Neuronal stem cell (in vitro differentiated cells): ENCODE data around the gene TACC2.

Experiments used
- DNase-seq: peaks from one replicate; pipeline ENCODE4 v3.0.0-alpha.2; 2013; ENCODE audit warnings: low spot score
- H2AFZ ChIP-seq: one replicate; pipeline ENCODE4 v1.6.1; 2013; ENCODE audit warnings: mild to moderate bottlenecking, low read length, inconsistent platforms
- H2AK5ac ChIP-seq: 2 replicates; pipeline ENCODE4 v1.6.1; 2013; ENCODE audit warnings: low read depth, mild to moderate bottlenecking, inconsistent platforms, low read length, moderate library complexity, mixed read lengths
- H2BK120ac ChIP-seq: 2 replicates; pipeline ENCODE4 v1.6.1; 2013; ENCODE audit warnings: low read depth, mild to moderate bottlenecking, inconsistent platforms, low read length, moderate library complexity, mixed read lengths
- H2BK12ac ChIP-seq: one replicate; pipeline ENCODE4 v1.6.1; 2013; ENCODE audit warnings: low read length, inconsistent platforms
- H2BK15ac ChIP-seq: 2 replicates; pipeline ENCODE4 v1.6.1; 2013; ENCODE audit warnings: mild to moderate bottlenecking, low read length, inconsistent platforms, mixed read lengths
- H2BK5ac ChIP-seq: one replicate; pipeline ENCODE4 v1.6.1; 2013; ENCODE audit warnings: inconsistent platforms, mild to moderate bottlenecking, low read length, moderate library complexity
- H3K14ac ChIP-seq: one replicate; pipeline ENCODE4 v1.6.1; 2013; ENCODE audit warnings: low read length, inconsistent platforms
- H3K18ac ChIP-seq: 2 replicates; pipeline ENCODE4 v1.6.1; 2013; ENCODE audit warnings: low read length, inconsistent platforms
- H3K23ac ChIP-seq: 2 replicates; pipeline ENCODE4 v1.6.1; 2013; ENCODE audit warnings: low read depth, mild to moderate bottlenecking, mixed read lengths, low read length, inconsistent platforms; ENCODE audit not compliant: poor library complexity
- H3K27ac ChIP-seq: replicated peaks from 3 replicates; pipeline ENCODE4 v1.5.1; 2013; ENCODE audit warnings: low read length, inconsistent platforms
- H3K27me3 ChIP-seq, 3 experiments: 2 replicates each; pipeline ENCODE4 v1.6.1; 2013; ENCODE audit warnings: low read length in 3 of 3, mild to moderate bottlenecking in 2 of 3, inconsistent platforms in 1 of 3, low read depth in 1 of 3, mixed read lengths in 1 of 3, moderate library complexity in 1 of 3; ENCODE audit not compliant: control insufficient read depth in 3 of 3, insufficient read depth in 3 of 3
- H3K36me3 ChIP-seq, 2 donors: replicated peaks in 1 of 2; 2 replicates each; pipeline ENCODE4 v1.6.1; 2013; ENCODE audit warnings: low read length in 2 of 2; ENCODE audit not compliant: control insufficient read depth in 2 of 2, insufficient read depth in 2 of 2
- H3K4ac ChIP-seq: 2 replicates; pipeline ENCODE4 v1.6.1; 2013; ENCODE audit warnings: inconsistent platforms, mild to moderate bottlenecking, low read length, moderate library complexity
- H3K4me1 ChIP-seq, 2 donors: 1 replicate in 1 of 2; 2 replicates in 1 of 2; pipeline ENCODE4 v1.6.1; 2013; ENCODE audit warnings: low read length in 2 of 2, low read depth in 1 of 2; ENCODE audit not compliant: control insufficient read depth in 2 of 2, insufficient read depth in 1 of 2
- H3K4me2 ChIP-seq: one replicate; pipeline ENCODE4 v1.6.1; 2013; ENCODE audit warnings: mild to moderate bottlenecking, low read length, inconsistent platforms; ENCODE audit not compliant: insufficient read depth, poor library complexity, severe bottlenecking
- H3K4me3 ChIP-seq, 2 donors: 2 replicates each; pipeline ENCODE4 v1.5.1; 2013; ENCODE audit warnings: low read length in 2 of 2, mild to moderate bottlenecking in 2 of 2, inconsistent platforms in 1 of 2, moderate library complexity in 1 of 2
- H3K79me1 ChIP-seq: one replicate; pipeline ENCODE4 v1.6.1; 2013; ENCODE audit warnings: low read depth, mild to moderate bottlenecking, inconsistent platforms, low read length, moderate library complexity
- H3K9ac ChIP-seq: one replicate; pipeline ENCODE4 v1.6.1; 2013; ENCODE audit warnings: mild to moderate bottlenecking, low read depth, low read length, inconsistent platforms; ENCODE audit not compliant: poor library complexity
- H3K9me3 ChIP-seq, 2 donors: replicated peaks in 1 of 2; 2 replicates each; pipeline versions ENCODE3 to v1.6.1; 2013; ENCODE audit warnings: low read length in 2 of 2, mild to moderate bottlenecking in 2 of 2, inconsistent platforms in 1 of 2, low read depth in 1 of 2, mixed read lengths in 1 of 2, moderate library complexity in 1 of 2; ENCODE audit not compliant: control insufficient read depth in 2 of 2, insufficient read depth in 1 of 2
- H4K8ac ChIP-seq: one replicate; pipeline ENCODE4 v1.6.1; 2013; ENCODE audit warnings: low read depth, mild to moderate bottlenecking, inconsistent platforms, low read length, moderate library complexity
- H4K91ac ChIP-seq: one replicate; pipeline ENCODE4 v1.6.1; 2013; ENCODE audit warnings: low read length, low read depth, mild to moderate bottlenecking, inconsistent platforms; ENCODE audit not compliant: poor library complexity
- WGBS, 2 donors: extraction: QIAGEN DNeasy Blood & Tissue Kit; methylation state at CpG; one replicate each; pipeline ENCODE4 v1.1.7; 2013; ENCODE audit warnings: missing lambda C conversion rate in 2 of 2, mixed read lengths in 1 of 2; ENCODE audit not compliant: insufficient read length in 2 of 2, insufficient replicate concordance in 1 of 2; ENCODE audit errors: extremely low coverage in 2 of 2; 5-methylcytosine and 5-hydroxymethylcytosine counted together

Gene TACC2

DNA sequence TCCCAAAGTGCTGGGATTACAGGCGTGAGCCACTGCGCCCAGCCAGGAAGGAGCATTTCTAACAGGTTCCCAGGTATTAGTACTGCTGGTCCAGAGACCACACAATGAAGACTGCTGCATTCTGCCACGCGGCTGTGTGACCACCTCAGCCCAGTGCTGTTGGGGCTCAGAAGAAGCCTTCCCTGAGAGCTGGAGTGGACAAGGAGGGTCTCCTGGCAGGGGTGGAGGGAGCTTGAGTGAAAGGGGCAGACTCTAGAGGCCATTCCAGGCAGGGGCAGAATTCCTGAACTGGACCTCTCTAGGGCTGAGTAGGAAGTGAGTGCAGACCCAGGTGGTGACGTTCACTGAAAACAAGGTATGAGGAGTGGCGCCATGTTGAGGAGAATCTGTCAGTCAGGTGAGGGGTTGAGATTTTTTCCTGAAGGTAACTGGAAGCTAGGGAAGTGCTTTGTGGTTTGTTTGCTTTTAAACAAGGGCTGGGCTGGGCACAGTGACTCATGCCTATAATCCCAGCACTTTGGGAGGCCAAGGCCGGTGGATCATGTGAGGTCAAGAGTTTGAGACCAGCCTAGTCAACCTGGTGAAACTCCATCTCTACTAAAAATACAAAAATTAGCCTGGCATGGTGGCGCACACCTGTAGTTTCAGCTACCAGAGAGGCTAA lies 67.6 kb downstream of the TACC2 start:
- Histone ChIP-seq H3K4me1 (peaks cover 0 to 4% of the 10 kb centered on the region in 2 donors), H3K27me3 (no peaks in the 10 kb centered on the region), H3K27ac (no peak overlapping the region), H3K9me3 (peaks cover 0 to 6% of the 10 kb centered on the region in 2 donors), H3K36me3 (no peaks in the 10 kb centered on the region), H3K18ac (no peak overlapping the region), H2BK15ac (no peak overlapping the region), H3K9ac (no peak overlapping the region), H2BK5ac (no peak overlapping the region), H2BK12ac (no peak overlapping the region), H3K4ac (no peak overlapping the region), H3K79me1 (no peaks in the 10 kb centered on the region), H3K14ac (no peak overlapping the region), H4K91ac (no peak overlapping the region), H2AFZ (no peak overlapping the region), H3K4me2 (no peak overlapping the region), H4K8ac (no peak overlapping the region), H2BK120ac (no peak overlapping the region), H2AK5ac (no peak overlapping the region), H3K23ac (no peak overlapping the region), H3K4me3 (no peak overlapping the region)
- WGBS, 2 donors, result no CpG with 5 or more reads among the region's 8 CpGs
- DNase-seq, result no peak

DNA sequence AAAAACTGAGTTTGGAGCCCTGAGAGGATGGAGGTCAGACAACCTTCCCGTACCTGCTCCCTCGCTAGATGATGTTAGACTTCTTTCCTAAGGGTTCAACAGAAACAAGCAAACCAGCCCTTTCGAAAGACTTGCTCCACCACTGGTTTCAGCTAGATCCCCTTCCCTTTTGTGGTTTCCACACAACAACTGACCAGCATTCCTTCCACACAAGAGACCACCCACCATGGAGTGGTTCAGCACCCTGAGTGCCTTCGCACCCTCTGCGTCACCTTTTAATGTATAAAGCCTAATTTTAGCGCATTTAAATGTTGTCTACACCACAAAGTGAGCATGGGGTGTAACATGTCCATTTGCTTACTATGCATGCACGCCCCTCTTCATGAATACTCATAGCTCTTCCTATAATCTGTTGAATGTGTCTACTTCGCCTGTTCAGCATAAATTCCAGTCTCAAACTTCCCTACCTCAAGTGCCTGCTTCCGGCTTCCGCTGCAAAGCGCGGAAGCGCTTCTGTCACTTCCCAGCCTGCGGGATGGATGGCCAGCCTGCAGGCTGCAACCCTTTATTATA lies 69.0 kb downstream of the TACC2 start:
- no peak overlapping the region for H3K23ac ChIP-seq
- H2BK12ac ChIP-seq, result no peak overlapping the region
- H3K4ac ChIP-seq, result no peak overlapping the region
- H2AK5ac ChIP-seq, result no peak overlapping the region
- H2BK120ac ChIP-seq, result no peak overlapping the region
- no peak overlapping the region for H3K27ac ChIP-seq
- no peak overlapping the region for H2AFZ ChIP-seq
- no peak overlapping the region for H3K4me2 ChIP-seq
- no peak overlapping the region for H3K18ac ChIP-seq
- no peaks in the 10 kb centered on the region for H3K27me3 ChIP-seq
- no peak for DNase-seq
- no peak overlapping the region for H2BK5ac ChIP-seq
- H3K4me3 ChIP-seq, result no peak overlapping the region
- H3K14ac ChIP-seq, result no peak overlapping the region
- H3K79me1 ChIP-seq, result no peaks in the 10 kb centered on the region
- peaks cover 0 to 4% of the 10 kb centered on the region in 2 donors for H3K9me3 ChIP-seq
- H3K4me1 ChIP-seq, result peaks cover 0 to 4% of the 10 kb centered on the region in 2 donors
- no peaks in the 10 kb centered on the region for H3K36me3 ChIP-seq
- no peak overlapping the region for H4K8ac ChIP-seq
- H3K9ac ChIP-seq, result no peak overlapping the region
- no peak overlapping the region for H4K91ac ChIP-seq
- no peak overlapping the region for H2BK15ac ChIP-seq
- WGBS, 2 donors, result no CpG with 5 or more reads among the region's 14 CpGs

DNA sequence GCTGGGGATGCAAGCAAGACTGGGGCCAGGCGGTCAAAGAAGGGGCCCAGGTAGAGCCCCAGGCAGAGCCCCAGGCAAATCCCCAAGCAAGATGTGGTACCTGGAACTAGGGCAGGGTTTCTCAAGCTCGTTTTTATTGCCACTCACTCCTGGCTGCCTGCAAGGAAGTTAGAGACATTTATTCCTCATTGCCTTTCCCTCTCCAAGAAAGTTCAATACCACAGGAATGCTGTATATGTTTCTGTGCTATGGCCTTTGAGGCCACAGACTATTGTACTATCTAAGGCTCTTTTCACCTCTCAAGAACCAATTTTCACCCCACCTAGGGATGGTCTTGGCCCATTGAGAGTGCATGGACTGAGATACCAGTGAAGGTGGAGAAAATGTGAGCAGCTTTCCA lies 71.3 kb downstream of the TACC2 start:
- Histone ChIP-seq H2AFZ (no peak overlapping the region), H3K9me3 (no peaks in the 10 kb centered on the region), H3K4me1 (peaks cover 4 to 6% of the 10 kb centered on the region in 2 donors), H4K8ac (no peak overlapping the region), H3K27ac (no peak overlapping the region), H3K27me3 (no peaks in the 10 kb centered on the region), H3K23ac (no peak overlapping the region), H3K4me2 (no peak overlapping the region), H2BK5ac (no peak overlapping the region), H2BK120ac (no peak overlapping the region), H3K4me3 (no peak overlapping the region), H3K18ac (no peak overlapping the region), H3K14ac (no peak overlapping the region), H2AK5ac (no peak overlapping the region), H2BK15ac (no peak overlapping the region), H2BK12ac (no peak overlapping the region), H3K79me1 (no peaks in the 10 kb centered on the region), H3K36me3 (no peaks in the 10 kb centered on the region), H3K9ac (no peak overlapping the region), H4K91ac (no peak overlapping the region), H3K4ac (no peak overlapping the region)
- no peak for DNase-seq
- WGBS, 2 donors, result no CpG with 5 or more reads among the region's 2 CpGs

DNA sequence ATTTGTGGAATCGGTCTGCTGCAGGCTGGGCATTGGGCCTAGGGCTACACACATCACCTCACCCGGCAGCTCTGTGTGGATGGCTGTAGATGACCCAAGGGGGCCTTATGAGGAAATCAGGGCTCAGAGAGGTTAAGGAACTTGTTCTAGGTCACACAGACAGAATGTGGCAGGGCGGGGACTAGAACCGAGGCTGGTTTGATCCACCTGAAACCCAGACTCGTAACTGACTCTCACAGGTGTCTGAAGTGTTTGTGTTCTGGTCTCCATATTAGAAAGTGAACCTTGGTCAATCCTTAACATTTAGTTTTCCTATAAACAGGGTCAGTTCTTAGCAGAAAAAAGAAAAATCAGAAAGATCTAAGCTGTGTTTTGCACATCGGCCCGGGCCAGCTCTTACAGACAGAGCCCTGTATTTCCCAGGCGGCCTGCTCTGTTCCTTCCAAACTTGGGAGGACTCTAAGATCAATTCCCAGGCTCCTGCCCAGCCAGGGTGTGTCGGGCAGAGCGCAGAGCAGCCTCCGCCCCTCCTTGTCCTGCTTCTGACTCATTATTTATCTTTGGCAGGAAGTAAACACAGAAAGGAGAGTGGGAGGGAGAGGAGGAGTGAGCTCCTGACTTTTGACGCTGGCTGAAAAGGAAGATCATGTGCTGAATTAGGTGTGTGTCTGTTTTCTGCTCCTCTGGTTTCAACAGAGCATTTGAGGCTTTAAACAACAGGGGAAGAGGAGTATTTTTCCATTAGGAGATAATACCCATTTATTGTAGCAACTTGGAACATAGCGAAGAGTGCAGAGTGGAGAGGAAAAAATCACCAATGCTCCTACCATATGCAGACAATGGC lies 74.1 kb downstream of the TACC2 start:
- peak; percentile 32 for DNase-seq
- H2AK5ac ChIP-seq, result no peak overlapping the region
- H2BK15ac ChIP-seq, result no peak overlapping the region
- no peak overlapping the region for H2BK120ac ChIP-seq
- no peak overlapping the region for H3K4ac ChIP-seq
- no peaks in the 10 kb centered on the region for H3K36me3 ChIP-seq
- no peak overlapping the region for H4K91ac ChIP-seq
- no peak overlapping the region for H3K9ac ChIP-seq
- H3K79me1 ChIP-seq, result no peaks in the 10 kb centered on the region
- H2BK12ac ChIP-seq, result no peak overlapping the region
- H3K4me2 ChIP-seq, result no peak overlapping the region
- WGBS, 2 donors, result no CpG with 5 or more reads among the region's 13 CpGs
- peaks cover 4 to 6% of the 10 kb centered on the region in 2 donors for H3K4me1 ChIP-seq
- H3K4me3 ChIP-seq, result no peak overlapping the region
- H3K9me3 ChIP-seq, result peaks cover 0 to 5% of the 10 kb centered on the region in 2 donors
- peak overlapping the region; percentile 82 for H2AFZ ChIP-seq
- H3K14ac ChIP-seq, result no peak overlapping the region
- no peaks in the 10 kb centered on the region for H3K27me3 ChIP-seq
- H2BK5ac ChIP-seq, result no peak overlapping the region
- H3K23ac ChIP-seq, result no peak overlapping the region
- no peak overlapping the region for H4K8ac ChIP-seq
- no peak overlapping the region for H3K18ac ChIP-seq
- H3K27ac ChIP-seq, result no peak overlapping the region
